PC-9 (cell line): ENCODE data around the gene NTMT1.

ENCODE experiments used
- EZH2 ChIP-seq: fragments of 200-600 bp; sonication (generic); IDR thresholded peaks from 2 replicates; pipeline ENCODE4 v1.8.0; 2017; ENCODE audit warnings: antibody characterized with exemption, low read depth
- TF ChIP-seq, protein P1 (sequence below): fragments of 200-600 bp; sonication (generic); conservative IDR thresholded peaks from 2 replicates; pipeline ENCODE4 v1.6.1; 2017; ENCODE audit warnings: mixed run types, antibody characterized with exemption, mild to moderate bottlenecking, moderate library complexity

DNA sequence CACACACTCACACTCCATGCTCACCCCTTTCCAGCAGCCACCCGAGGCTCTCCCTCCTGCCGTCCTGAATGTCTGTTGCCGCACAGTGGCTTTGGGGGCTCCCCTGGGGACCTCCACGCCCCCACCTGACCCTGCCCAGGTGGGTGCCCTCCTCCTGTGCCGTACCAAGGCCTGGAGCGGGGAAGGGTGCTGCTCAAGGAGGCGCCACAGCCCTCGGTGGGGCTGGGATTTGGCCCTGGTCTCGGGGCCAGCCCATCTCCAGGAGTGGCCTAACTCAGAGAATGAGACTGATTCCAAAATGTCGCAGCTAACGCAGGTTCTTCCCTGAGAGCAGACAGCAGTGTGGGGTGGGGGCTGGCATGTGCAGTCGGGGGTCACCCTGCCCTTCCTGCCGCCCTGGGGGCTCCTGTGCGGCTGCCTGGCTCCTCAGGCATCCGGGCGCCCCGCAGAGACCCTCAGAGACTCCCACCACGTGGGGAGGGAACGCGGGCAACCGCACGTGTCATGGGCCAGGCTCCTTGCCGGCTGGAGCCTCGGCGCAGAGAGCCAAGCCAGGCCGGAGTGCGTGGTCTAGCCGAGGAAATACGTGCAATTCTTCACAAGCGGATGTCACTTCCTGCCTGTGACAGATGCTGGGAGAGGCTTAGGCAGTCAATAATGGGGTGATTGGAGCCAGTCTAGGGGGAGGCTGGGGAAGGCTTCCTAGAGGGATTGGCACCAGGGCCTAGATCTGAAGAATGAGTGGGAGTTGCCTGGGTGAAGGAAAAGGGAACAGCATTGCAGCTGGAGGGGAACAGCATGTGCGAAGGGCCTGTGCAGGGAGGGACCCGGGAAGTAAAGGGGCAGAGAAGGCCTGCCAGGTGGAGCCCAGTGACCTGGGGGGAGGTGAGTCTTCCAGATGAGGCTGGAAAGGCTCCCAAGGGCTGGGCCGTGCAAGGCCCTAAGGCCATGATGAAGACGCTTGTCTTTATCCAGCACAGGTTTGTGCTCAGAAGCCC is 49.1 kb upstream of the NTMT1 start:
- TF ChIP-seq, protein P1, sequence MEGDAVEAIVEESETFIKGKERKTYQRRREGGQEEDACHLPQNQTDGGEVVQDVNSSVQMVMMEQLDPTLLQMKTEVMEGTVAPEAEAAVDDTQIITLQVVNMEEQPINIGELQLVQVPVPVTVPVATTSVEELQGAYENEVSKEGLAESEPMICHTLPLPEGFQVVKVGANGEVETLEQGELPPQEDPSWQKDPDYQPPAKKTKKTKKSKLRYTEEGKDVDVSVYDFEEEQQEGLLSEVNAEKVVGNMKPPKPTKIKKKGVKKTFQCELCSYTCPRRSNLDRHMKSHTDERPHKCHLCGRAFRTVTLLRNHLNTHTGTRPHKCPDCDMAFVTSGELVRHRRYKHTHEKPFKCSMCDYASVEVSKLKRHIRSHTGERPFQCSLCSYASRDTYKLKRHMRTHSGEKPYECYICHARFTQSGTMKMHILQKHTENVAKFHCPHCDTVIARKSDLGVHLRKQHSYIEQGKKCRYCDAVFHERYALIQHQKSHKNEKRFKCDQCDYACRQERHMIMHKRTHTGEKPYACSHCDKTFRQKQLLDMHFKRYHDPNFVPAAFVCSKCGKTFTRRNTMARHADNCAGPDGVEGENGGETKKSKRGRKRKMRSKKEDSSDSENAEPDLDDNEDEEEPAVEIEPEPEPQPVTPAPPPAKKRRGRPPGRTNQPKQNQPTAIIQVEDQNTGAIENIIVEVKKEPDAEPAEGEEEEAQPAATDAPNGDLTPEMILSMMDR: no peak
- no peak for TF ChIP-seq EZH2
